Chondrocyte (in vitro differentiated cells): ENCODE measurements around the gene GPC1. TPM values are rescaled to one million over a fixed set of nuclear protein-coding genes. Genes with fewer than 3 reads are reported as not detected.
A peak's percentile ranks its signal among the peaks of the same experiment; 100 is the strongest.

Experiments
- DNase-seq: peaks from one replicate; pipeline ENCODE4 v3.0.0; 2021; ENCODE audit warnings: mixed read lengths, low spot score
- H3K27ac Mint-ChIP-seq: one replicate; pipeline ENCODE4 v1.8.0; 2021; ENCODE audit warnings: mild to moderate bottlenecking, moderate library complexity, mixed read lengths; ENCODE audit not compliant: unreplicated experiment
- H3K27me3 Mint-ChIP-seq: 2 replicates; pipeline ENCODE4 v1.8.0; 2021; ENCODE audit warnings: low read depth, mixed read lengths
- H3K36me3 Mint-ChIP-seq: 2 replicates; pipeline ENCODE4 v1.8.0; 2021; ENCODE audit warnings: low read depth, mixed read lengths
- H3K4me1 Mint-ChIP-seq: 2 replicates; pipeline ENCODE4 v1.8.0; 2021; ENCODE audit warnings: low read depth, mild to moderate bottlenecking, mixed read lengths
- H3K4me3 Mint-ChIP-seq: one replicate; pipeline ENCODE4 v1.8.0; 2021; ENCODE audit warnings: mild to moderate bottlenecking, moderate library complexity, mixed read lengths; ENCODE audit not compliant: unreplicated experiment
- H3K9me3 Mint-ChIP-seq: 2 replicates; pipeline ENCODE4 v1.8.0; 2021; ENCODE audit warnings: low read depth, mixed read lengths
- CTCF ChIP-seq: fragments of 200-600 bp; sonication (generic); IDR thresholded peaks from 2 replicates; pipeline ENCODE4 v1.5.0; 2021; ENCODE audit warnings: antibody characterized with exemption, mild to moderate bottlenecking, moderate library complexity
- total RNA-seq: library from RNA; stranded (reverse); gene quantifications from 3 replicates; pipeline ENCODE4 v1.2.1, GENCODE V29; 2021

Gene GPC1
- total RNA-seq, 1 donor from 2014 or later: 264 TPM

GRCh38 chr2:240451791-240452461 is 16.5 kb downstream of the GPC1 start:
- TF ChIP-seq CTCF: no peak
- H3K4me3 Mint-ChIP-seq: peak overlapping the region; percentile 61
- no peaks in the 10 kb centered on the region for H3K27me3 Mint-ChIP-seq
- peaks cover 46% of the 10 kb centered on the region for H3K4me1 Mint-ChIP-seq
- no peaks in the 10 kb centered on the region for H3K9me3 Mint-ChIP-seq
- DNase-seq: peak; percentile 91
- H3K27ac Mint-ChIP-seq: peak overlapping the region; percentile 13
- H3K36me3 Mint-ChIP-seq: no peaks in the 10 kb centered on the region

GRCh38 chr2:240452462-240453256 is 17.2 kb downstream of the GPC1 start:
- Mint-ChIP-seq H3K4me1 (peaks cover 49% of the 10 kb centered on the region), H3K27me3 (no peaks in the 10 kb centered on the region), H3K27ac (no peak overlapping the region), H3K4me3 (peak overlapping the region; percentile 61), H3K9me3 (no peaks in the 10 kb centered on the region), H3K36me3 (no peaks in the 10 kb centered on the region)
- peak; percentile 91 for DNase-seq
- TF ChIP-seq CTCF: no peak

- H3K4me1 Mint-ChIP-seq: peaks cover 52% of the 10 kb centered on the region
- no peaks in the 10 kb centered on the region for H3K9me3 Mint-ChIP-seq
- H3K4me3 Mint-ChIP-seq: peak overlapping the region; percentile 68
- no peaks in the 10 kb centered on the region for H3K36me3 Mint-ChIP-seq
- TF ChIP-seq CTCF: no peak
- H3K27ac Mint-ChIP-seq: peak overlapping the region; percentile 8
- no peaks in the 10 kb centered on the region for H3K27me3 Mint-ChIP-seq
- peak; percentile 74 for DNase-seq
These were observed 18.1 kb downstream of the GPC1 start for GRCh38 chr2:240453461-240454105.

GRCh38 chr2:240454106-240454901 is 18.8 kb downstream of the GPC1 start:
- H3K36me3 Mint-ChIP-seq: no peaks in the 10 kb centered on the region
- no peaks in the 10 kb centered on the region for H3K9me3 Mint-ChIP-seq
- H3K4me3 Mint-ChIP-seq: peak overlapping the region; percentile 68
- TF ChIP-seq CTCF: no peak
- H3K4me1 Mint-ChIP-seq: peaks cover 52% of the 10 kb centered on the region
- peak overlapping the region; percentile 8 for H3K27ac Mint-ChIP-seq
- H3K27me3 Mint-ChIP-seq: no peaks in the 10 kb centered on the region
- peak; percentile 92 for DNase-seq
